Left ventricle myocardium inferior (tissue), 1 donor: Measurements from ENCODE around the gene CTCF. TPM values are rescaled to one million over a fixed set of nuclear protein-coding genes. Genes with fewer than 3 reads are reported as not detected.

ENCODE experiments used
- DNase-seq: peaks from one replicate; pipeline ENCODE4 v3.0.0-alpha.2; 2020
- H3K27ac ChIP-seq: fragments of 200-600 bp; replicated peaks from 2 replicates; pipeline ENCODE4 v1.8.0; 2021
- H3K27me3 ChIP-seq: fragments of 200-600 bp; 2 replicates; pipeline ENCODE4 v1.8.0; 2021; ENCODE audit warnings: low read depth
- H3K36me3 ChIP-seq: fragments of 200-600 bp; 2 replicates; pipeline ENCODE4 v1.8.0; 2021
- H3K4me1 ChIP-seq: fragments of 200-600 bp; 2 replicates; pipeline ENCODE4 v1.8.0; 2021
- H3K4me3 ChIP-seq: fragments of 200-600 bp; 2 replicates; pipeline ENCODE4 v1.8.0; 2021; ENCODE audit warnings: mild to moderate bottlenecking, moderate library complexity
- H3K9me3 ChIP-seq: fragments of 200-600 bp; replicated peaks from 2 replicates; pipeline ENCODE4 v1.8.0; 2021
- intact Hi-C: fragments of 100-400 bp; cut with micrococcal nuclease; formaldehyde crosslinking; loops from one replicate; pipeline ENCODE4 v1.11.0; 2022
- total RNA-seq: library from RNA; stranded (reverse); fragmentation: NEBNext Ultra II Directional; extraction: Animal tissue kit (Norgen Biotek cat#: 25700); gene quantifications from one replicate; pipeline ENCODE4 v1.2.1, GENCODE V29; 2021
- TF ChIP-seq, protein P1 (sequence below): fragments of 200-600 bp; IDR thresholded peaks from 2 replicates; pipeline ENCODE4 v1.8.0; 2021; ENCODE audit warnings: antibody characterized with exemption, mild to moderate bottlenecking, borderline replicate concordance
- donor health status: DM: no; HTN: yes; CAD: no; lungs with severe emphysema.

Gene CTCF
- total RNA-seq, 1 donor from 2014 or later: 26.1 TPM

- intact Hi-C loops: no loop called here
- H3K9me3 ChIP-seq: no peaks in the 10 kb centered on the region
- peaks cover 100% of the 10 kb centered on the region for H3K27me3 ChIP-seq
- no peak overlapping the region for H3K27ac ChIP-seq
- DNase-seq: no peak
- TF ChIP-seq, protein P1, sequence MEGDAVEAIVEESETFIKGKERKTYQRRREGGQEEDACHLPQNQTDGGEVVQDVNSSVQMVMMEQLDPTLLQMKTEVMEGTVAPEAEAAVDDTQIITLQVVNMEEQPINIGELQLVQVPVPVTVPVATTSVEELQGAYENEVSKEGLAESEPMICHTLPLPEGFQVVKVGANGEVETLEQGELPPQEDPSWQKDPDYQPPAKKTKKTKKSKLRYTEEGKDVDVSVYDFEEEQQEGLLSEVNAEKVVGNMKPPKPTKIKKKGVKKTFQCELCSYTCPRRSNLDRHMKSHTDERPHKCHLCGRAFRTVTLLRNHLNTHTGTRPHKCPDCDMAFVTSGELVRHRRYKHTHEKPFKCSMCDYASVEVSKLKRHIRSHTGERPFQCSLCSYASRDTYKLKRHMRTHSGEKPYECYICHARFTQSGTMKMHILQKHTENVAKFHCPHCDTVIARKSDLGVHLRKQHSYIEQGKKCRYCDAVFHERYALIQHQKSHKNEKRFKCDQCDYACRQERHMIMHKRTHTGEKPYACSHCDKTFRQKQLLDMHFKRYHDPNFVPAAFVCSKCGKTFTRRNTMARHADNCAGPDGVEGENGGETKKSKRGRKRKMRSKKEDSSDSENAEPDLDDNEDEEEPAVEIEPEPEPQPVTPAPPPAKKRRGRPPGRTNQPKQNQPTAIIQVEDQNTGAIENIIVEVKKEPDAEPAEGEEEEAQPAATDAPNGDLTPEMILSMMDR: no peak
- no peaks in the 10 kb centered on the region for H3K36me3 ChIP-seq
- peaks cover 33% of the 10 kb centered on the region for H3K4me1 ChIP-seq
- H3K4me3 ChIP-seq: no peak overlapping the region
These were observed 88.7 kb downstream of the CTCF start for GRCh38 chr16:67651039-67651438.

DNA sequence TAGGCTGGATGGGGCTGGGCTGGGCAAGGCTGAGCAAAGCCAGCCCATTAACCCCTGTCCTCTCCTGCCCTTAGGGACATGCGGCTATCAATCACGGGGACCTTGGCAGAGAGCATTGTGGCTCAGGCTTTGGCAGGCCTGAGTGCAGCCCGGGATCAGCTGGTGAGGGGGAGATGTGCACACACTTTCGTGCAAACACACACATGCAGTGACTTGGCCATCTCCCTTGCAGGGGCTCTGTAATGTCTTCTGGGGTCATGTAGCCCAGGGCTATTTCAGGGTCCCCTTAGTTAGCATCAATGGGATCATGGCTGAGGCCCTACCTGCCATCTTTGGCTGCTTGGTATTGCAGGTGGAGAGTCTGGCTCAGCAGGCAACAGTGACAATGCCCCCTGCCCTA, 89.5 kb downstream of the CTCF start:
- H3K9me3 ChIP-seq: no peaks in the 10 kb centered on the region
- DNase-seq: no peak
- H3K4me3 ChIP-seq: no peak overlapping the region
- peaks cover 2% of the 10 kb centered on the region for H3K36me3 ChIP-seq
- TF ChIP-seq, protein P1: no peak
- peaks cover 95% of the 10 kb centered on the region for H3K27me3 ChIP-seq
- no peak overlapping the region for H3K27ac ChIP-seq
- intact Hi-C loops: no loop called here
- H3K4me1 ChIP-seq: peaks cover 33% of the 10 kb centered on the region

- H3K27me3 ChIP-seq: peaks cover 87% of the 10 kb centered on the region
- H3K4me1 ChIP-seq: peaks cover 33% of the 10 kb centered on the region
- H3K4me3 ChIP-seq: peak overlapping the region; percentile 60
- H3K9me3 ChIP-seq: no peaks in the 10 kb centered on the region
- no peak overlapping the region for H3K27ac ChIP-seq
- TF ChIP-seq, protein P1: no peak
- intact Hi-C loops: no loop called here
- DNase-seq: no peak
- peaks cover 6% of the 10 kb centered on the region for H3K36me3 ChIP-seq
These were observed 90.3 kb downstream of the CTCF start for GRCh38 chr16:67652578-67653127.

GRCh38 chr16:67653128-67653788, 90.9 kb downstream of the CTCF start:
- peak overlapping the region; percentile 60 for H3K4me3 ChIP-seq
- no peaks in the 10 kb centered on the region for H3K9me3 ChIP-seq
- peaks cover 81% of the 10 kb centered on the region for H3K27me3 ChIP-seq
- TF ChIP-seq, protein P1: no peak
- DNase-seq: no peak
- H3K36me3 ChIP-seq: peaks cover 6% of the 10 kb centered on the region
- H3K4me1 ChIP-seq: peaks cover 30% of the 10 kb centered on the region
- intact Hi-C loops: no loop called here
- H3K27ac ChIP-seq: no peak overlapping the region

- no peak for DNase-seq
- Histone ChIP-seq H3K4me1 (peaks cover 28% of the 10 kb centered on the region), H3K4me3 (peak overlapping the region; percentile 60), H3K27me3 (peaks cover 74% of the 10 kb centered on the region), H3K27ac (no peak overlapping the region), H3K9me3 (no peaks in the 10 kb centered on the region), H3K36me3 (peaks cover 6% of the 10 kb centered on the region)
- intact Hi-C loops: no loop called here
- TF ChIP-seq, protein P1: no peak
These were observed 91.6 kb downstream of the CTCF start for GRCh38 chr16:67653789-67654402.
